K562 (cell line): ENCODE results near the gene NUP210. TPM values are rescaled to one million over a fixed set of nuclear protein-coding genes. Genes with fewer than 3 reads are reported as not detected.
A peak's percentile ranks its signal among the peaks of the same experiment; 100 is the strongest.

Experiments
- ATAC-seq: fragments of 200-7000 bp; cut with Tn5 transposase; 3 replicates; pipeline ENCODE4 v1.9.1; 2020; ENCODE audit warnings: moderate library complexity
- BruUV-seq: library from RNA; stranded (reverse); fragments of 400-500 nt; replicated peaks from 2 replicates; lab custom pipeline; 2021; lab: Mats Ljungman, UMichigan
- CTCF ChIA-PET: fragments of 300-600 bp; formaldehyde crosslinking; extraction: SDS; loops from one replicate; lab custom pipeline; 2021; ENCODE audit warnings: low intra/inter-chr PET ratio; lab: Yijun Ruan, JAX
- POLR2A ChIA-PET: fragments of 300-600, 350-650 bp; sonication (Branson Sonifier 250); formaldehyde crosslinking; extraction: SDS; loops from one replicate; lab custom pipeline; 2021; ENCODE audit warnings: antibody characterized with exemption, inconsistent platforms; lab: Yijun Ruan, JAX
- DNase-seq, 4 experiments: peaks; one replicate each; pipeline versions ENCODE4 v3.0.0 to v3.0.0-alpha.2; 2011 to 2018; ENCODE audit warnings: low spot score in 3 of 4, mixed read lengths in 3 of 4; ENCODE audit errors: extremely low read depth in 1 of 4
- FAIRE-seq: peaks from 2 replicates; lab custom pipeline; 2011; peaks lifted over from hg19 to GRCh38; lab: Jason Lieb, UNC
- H2AFZ ChIP-seq: 2 replicates; pipeline ENCODE4 v1.6.0; 2011; ENCODE audit warnings: low read depth, low read length, control low read depth, inconsistent platforms
- H3K27ac ChIP-seq: fragments of 200-600 bp; 3 replicates; pipeline ENCODE4 v1.8.0; 2011; ENCODE audit warnings: low read depth, mild to moderate bottlenecking, control low read depth, inconsistent platforms, low read length, moderate library complexity, mixed read lengths; ENCODE audit errors: extremely low read depth
- H3K27me3 ChIP-seq, 2 experiments: fragments of 300-600 bp in 1 of 2; 2 replicates in 1 of 2; 3 replicates in 1 of 2; pipeline versions ENCODE4 v1.6.0 to v1.8.0; 2011; ENCODE audit warnings: inconsistent platforms in 2 of 2, low read length in 2 of 2, mild to moderate bottlenecking in 1 of 2, mixed read lengths in 1 of 2, moderate library complexity in 1 of 2; ENCODE audit not compliant: control insufficient read depth in 2 of 2, insufficient read depth in 2 of 2
- H3K36me3 ChIP-seq: fragments of 300-600 bp; 3 replicates; pipeline ENCODE4 v1.8.0; 2011; ENCODE audit warnings: mild to moderate bottlenecking, low read length, inconsistent platforms; ENCODE audit not compliant: control insufficient read depth, insufficient read depth
- H3K4me1 ChIP-seq, 2 experiments: fragments of 200-600 bp in 1 of 2; replicated peaks in 1 of 2; 2 replicates in 1 of 2; 3 replicates in 1 of 2; pipeline versions ENCODE4 v1.5.1 to v1.8.0; 2011; ENCODE audit warnings: inconsistent platforms in 2 of 2, low read length in 2 of 2, mild to moderate bottlenecking in 1 of 2, mixed read lengths in 1 of 2, moderate library complexity in 1 of 2; ENCODE audit not compliant: control insufficient read depth in 2 of 2, insufficient read depth in 2 of 2
- H3K4me2 ChIP-seq: 2 replicates; pipeline ENCODE4 v1.6.1; 2011; ENCODE audit warnings: low read length, control low read depth, inconsistent platforms, mixed read lengths; ENCODE audit not compliant: insufficient read depth
- H3K4me3 ChIP-seq: fragments of 200-600 bp; sonication (generic), shearing (Covaris generic); 2 replicates; pipeline ENCODE4 v1.5.1; 2016; ENCODE audit warnings: control low read depth, inconsistent platforms
- H3K79me2 ChIP-seq: fragments of 200-600 bp; 3 replicates; pipeline ENCODE4 v1.8.0; 2011; ENCODE audit warnings: low read length, inconsistent platforms; ENCODE audit not compliant: control insufficient read depth, insufficient read depth
- H3K9ac ChIP-seq, 2 experiments: 2 replicates each; pipeline versions ENCODE4 v1.6.0 to v1.6.1; 2011; ENCODE audit warnings: low read depth in 2 of 2, low read length in 2 of 2, control low read depth in 1 of 2, inconsistent platforms in 1 of 2, mild to moderate bottlenecking in 1 of 2, mixed read lengths in 1 of 2; ENCODE audit not compliant: insufficient read depth in 1 of 2
- H3K9me1 ChIP-seq: one replicate; pipeline ENCODE4 v1.6.0; 2011; ENCODE audit warnings: inconsistent platforms, mild to moderate bottlenecking, low read length, moderate library complexity; ENCODE audit not compliant: control insufficient read depth, insufficient read depth
- H3K9me3 ChIP-seq: replicated peaks from 2 replicates; pipeline ENCODE4 v1.5.1; 2011; ENCODE audit warnings: low read depth, low read length, inconsistent platforms; ENCODE audit not compliant: control insufficient read depth, insufficient read depth
- H4K20me1 ChIP-seq: replicated peaks from 2 replicates; pipeline ENCODE4 v1.6.1; 2011; ENCODE audit warnings: low read length, inconsistent platforms, mixed read lengths; ENCODE audit not compliant: control insufficient read depth, insufficient read depth
- CBX1 ChIP-seq: sonication (generic); IDR thresholded peaks from 2 replicates; pipeline ENCODE4 v1.6.1; 2016; ENCODE audit warnings: antibody characterized with exemption, low read depth, mild to moderate bottlenecking
- E2F5 ChIP-seq: sonication (generic); formaldehyde crosslinking; IDR thresholded peaks from 2 replicates; pipeline ENCODE4 v1.8.0; 2022; ENCODE audit warnings: mild to moderate bottlenecking, missing genetic modification reagents
- MXD1 ChIP-seq: fragments of 250-450 bp; sonication (Bioruptor Pico); IDR thresholded peaks from 2 replicates; pipeline ENCODE4 v1.8.0; 2021; ENCODE audit warnings: borderline replicate concordance, mild to moderate bottlenecking, moderate library complexity; ENCODE audit not compliant: poor library complexity, severe bottlenecking
- PML ChIP-seq: IDR thresholded peaks from 2 replicates; pipeline ENCODE4 v1.6.1; 2012; ENCODE audit warnings: low read length, inconsistent platforms
- RAD21 ChIP-seq, 2 experiments: fragments of 250-450 bp in 1 of 2; fragments of 450-650 bp in 1 of 2; sonication (Bioruptor Pico) in 1 of 2; formaldehyde crosslinking in 1 of 2; IDR thresholded peaks in 1 of 2; conservative IDR thresholded peaks in 1 of 2; 2 replicates each; pipeline versions ENCODE4 v1.4.0 to v1.8.0; 2020 to 2022; ENCODE audit warnings: mild to moderate bottlenecking in 2 of 2, moderate library complexity in 1 of 2
- RAD51 ChIP-seq: fragments of 450-650 bp; IDR thresholded peaks from 2 replicates; pipeline ENCODE4 v1.7.1; 2016; ENCODE audit warnings: low read depth, mild to moderate bottlenecking, borderline replicate concordance
- RFX5 ChIP-seq: IDR thresholded peaks from 2 replicates; pipeline ENCODE4 v1.6.1; 2011; ENCODE audit warnings: low read depth, mild to moderate bottlenecking, improper control_type of control experiment, low read length
- SAFB2 ChIP-seq: fragments of 200-400 bp; formaldehyde crosslinking; IDR thresholded peaks from 2 replicates; pipeline ENCODE4 v1.6.1; 2018; ENCODE audit warnings: borderline replicate concordance, low read length, low read depth, moderate library complexity; ENCODE audit not compliant: severe bottlenecking
- UBTF ChIP-seq, 2 experiments: IDR thresholded peaks; 2 replicates each; pipeline ENCODE4 v1.6.1; 2012; ENCODE audit warnings: improper control_type of control experiment in 2 of 2, low read depth in 2 of 2, low read length in 2 of 2, borderline replicate concordance in 1 of 2
- USF1 ChIP-seq: sonication (generic); formaldehyde crosslinking; IDR thresholded peaks from 2 replicates; pipeline ENCODE4 v1.9.0; 2022; ENCODE audit warnings: mild to moderate bottlenecking, missing genetic modification reagents
- XRCC3 ChIP-seq: fragments of 450-650 bp; IDR thresholded peaks from 2 replicates; pipeline ENCODE4 v1.6.1; 2017; ENCODE audit warnings: mild to moderate bottlenecking, moderate library complexity
- ZKSCAN3 ChIP-seq: fragments of 250-450 bp; sonication (Bioruptor Pico); IDR thresholded peaks from 2 replicates; pipeline ENCODE4 v1.4.0; 2020
- ZNF184 ChIP-seq: sonication (generic); formaldehyde crosslinking; IDR thresholded peaks from 2 replicates; pipeline ENCODE4 v1.5.0; 2020; ENCODE audit warnings: missing genetic modification reagents
- ZNF512 ChIP-seq: IDR thresholded peaks from 2 replicates; pipeline ENCODE4 v1.6.1; 2016; ENCODE audit warnings: missing genetic modification characterization, missing compliant biosample characterization
- WGBS: fragments of 100-300 bp; shearing (Covaris generic); methylation state at CpG from one replicate; pipeline ENCODE4 v1.1.6; 2016; ENCODE audit warnings: low coverage, mixed read lengths; ENCODE audit not compliant: insufficient coverage; ENCODE audit errors: missing lambda C conversion rate; 5-methylcytosine and 5-hydroxymethylcytosine counted together
- in situ Hi-C: fragments of 300-500 bp; cut with MboI; formaldehyde crosslinking; loops from 4 replicates; pipeline ENCODE4 v1.15.0; 2018; ENCODE audit warnings: inconsistent platforms, mixed read lengths
- intact Hi-C: fragments of 100-400 bp; cut with micrococcal nuclease; formaldehyde crosslinking; loops from 2 replicates; pipeline ENCODE4 v1.14.2; 2022
- polyA plus RNA-seq, 8 experiments: library from polyadenylated mRNA; depleted of rRNA in 4 of 8; stranded (reverse) in 5 of 8; unstranded in 3 of 8; fragments of >200 nt; fragmentation: Nextera tagmentation in 2 of 8; fragmentation: Illumina TruSeq in 1 of 8; extraction: Ambion mirVana in 2 of 8; extraction: Trizol in 1 of 8; gene quantifications; 2 replicates each; pipeline versions ENCODE4 v1.2.1 to v1.2.3, GENCODE V29; 2011 to 2014; ENCODE audit warnings: inconsistent platforms in 1 of 8, missing spikeins in 1 of 8
- total RNA-seq, 7 experiments: library from RNA; depleted of rRNA in 6 of 7; stranded (reverse); fragments of >200 nt in 6 of 7; fragmentation: Illumina TruSeq in 2 of 7; extraction: Trizol in 2 of 7; gene quantifications; 2 replicates each; pipeline versions ENCODE4 v1.2.1 to v1.2.3, GENCODE V29; 2011 to 2021; ENCODE audit warnings: low replicate concordance in 1 of 7

Gene NUP210
- total and polyA plus RNA-seq, 9 of the 15 experiments (the other 6 are each of a cell fraction or from before 2014, with no cell fraction given) = 1.2 to 138 (median 44.0) TPM

- TF ChIP-seq RAD51 (peak; percentile 71), ZNF512 (tag) (no peak), USF1 (peak; percentile 72), XRCC3 (no peak), RFX5 (no peak), RAD21 (CRISPR knock-in tag; conservative IDR thresholded peaks at IDR 0.05 in 1 of 2, IDR thresholded peaks at IDR 0.05 in 1 of 2) (peak in 1 of 2 experiments; percentile 55; a peak in 2 of 4 replicates), PML (no peak)
These were observed 28.8 kb downstream of the NUP210 start (continued) for GRCh38 chr3:13391308-13391707.

GRCh38 chr3:13389378-13389777, 30.7 kb downstream of the NUP210 start:
- Histone ChIP-seq H3K9ac (peak overlapping the region in 1 of 2 experiments; percentile 6; a peak in 1 of 4 replicates), H3K4me3 (no peak overlapping the region), H3K9me1 (no peaks in the 10 kb centered on the region), H3K4me2 (no peak overlapping the region), H3K4me1 (peaks cover 0 to 3% of the 10 kb centered on the region in 2 experiments; a peak in 1 of 5 replicates), H3K36me3 (peaks cover 100% of the 10 kb centered on the region), H2AFZ (no peak overlapping the region), H3K27me3 (no peaks in the 10 kb centered on the region), H4K20me1 (0 out of 2 replicates have a peak, but pooled peaks cover 10% of the 10 kb centered on the region), H3K27ac (no peak overlapping the region), H3K9me3 (no peaks in the 10 kb centered on the region), H3K79me2 (0 out of 3 replicates have a peak, but pooled peaks cover 2% of the 10 kb centered on the region)
- 97% methylated on average over 7 of the region's 7 CpGs for WGBS
- no TSS peak for BruUV-seq
- ATAC-seq = no peak
- no peak for FAIRE-seq
- DNase-seq = no peak
- ChIA-PET CTCF (no interaction called here), POLR2A (interaction anchor here (0.6 to 2.5 kb wide), 3 partner anchors 10 to 160 kb away, joined by 3 to 13 read pairs (median 6); no protein-coding TSS in a partner anchor)
- intact Hi-C loops = no loop called here
- in situ Hi-C loops = no loop called here
- TF ChIP-seq CBX1 = no peak
- TF ChIP-seq ZNF184 = no peak
- TF ChIP-seq E2F5 (CRISPR knock-in tag) = no peak
- no peak for TF ChIP-seq UBTF (IDR thresholded peaks at IDR 0.05; ENCODE audit: borderline replicate concordance in 1 of 2, low read depth in 2 of 2, low read length in 2 of 2)
- no peak for TF ChIP-seq ZKSCAN3 (CRISPR knock-in tag)
- no peak for TF ChIP-seq SAFB2
- TF ChIP-seq MXD1 (CRISPR knock-in tag) = no peak
